ENCODE results near the gene MAPKAPK5. TPM values are rescaled to one million over a fixed set of nuclear protein-coding genes. Genes with fewer than 3 reads are reported as not detected.

The MAPKAPK5 gene
- total RNA-seq, 1 donor from 2014 or later: 41.4 TPM

DNA sequence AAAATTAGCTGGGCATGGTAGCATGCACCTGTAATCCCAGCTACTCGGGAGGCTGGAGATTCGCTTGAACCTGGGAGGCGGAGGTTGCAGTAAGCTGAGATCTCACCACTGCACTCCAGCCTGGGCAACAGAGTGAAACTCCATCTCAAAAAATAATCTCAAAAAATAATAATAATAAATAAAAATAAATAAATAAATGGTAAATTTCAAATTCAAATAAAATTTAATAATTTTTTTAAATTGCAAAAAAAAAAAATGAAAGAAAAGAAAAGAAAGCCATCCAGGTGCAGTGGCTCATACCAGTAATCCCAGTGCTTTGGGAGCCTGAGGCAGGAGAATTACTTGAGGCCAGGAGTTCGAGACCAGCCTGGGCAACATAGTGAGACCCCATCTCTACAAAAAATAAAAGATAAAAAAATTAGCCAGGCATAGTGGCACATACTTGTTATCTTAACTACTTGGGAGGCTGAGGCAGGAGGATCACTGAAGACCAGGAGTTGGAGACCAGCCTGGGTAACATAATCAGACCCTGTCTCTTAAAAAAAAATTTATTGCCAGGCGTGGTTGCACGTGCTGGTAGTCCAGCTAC lies 38.9 kb upstream of the MAPKAPK5 start:
- Mint-ChIP-seq H3K9me3 (ENCODE audit: unreplicated experiment) (no peaks in the 10 kb centered on the region), H3K36me3 (ENCODE audit: unreplicated experiment) (peaks cover 26% of the 10 kb centered on the region)
- TF ChIP-seq, protein P1, sequence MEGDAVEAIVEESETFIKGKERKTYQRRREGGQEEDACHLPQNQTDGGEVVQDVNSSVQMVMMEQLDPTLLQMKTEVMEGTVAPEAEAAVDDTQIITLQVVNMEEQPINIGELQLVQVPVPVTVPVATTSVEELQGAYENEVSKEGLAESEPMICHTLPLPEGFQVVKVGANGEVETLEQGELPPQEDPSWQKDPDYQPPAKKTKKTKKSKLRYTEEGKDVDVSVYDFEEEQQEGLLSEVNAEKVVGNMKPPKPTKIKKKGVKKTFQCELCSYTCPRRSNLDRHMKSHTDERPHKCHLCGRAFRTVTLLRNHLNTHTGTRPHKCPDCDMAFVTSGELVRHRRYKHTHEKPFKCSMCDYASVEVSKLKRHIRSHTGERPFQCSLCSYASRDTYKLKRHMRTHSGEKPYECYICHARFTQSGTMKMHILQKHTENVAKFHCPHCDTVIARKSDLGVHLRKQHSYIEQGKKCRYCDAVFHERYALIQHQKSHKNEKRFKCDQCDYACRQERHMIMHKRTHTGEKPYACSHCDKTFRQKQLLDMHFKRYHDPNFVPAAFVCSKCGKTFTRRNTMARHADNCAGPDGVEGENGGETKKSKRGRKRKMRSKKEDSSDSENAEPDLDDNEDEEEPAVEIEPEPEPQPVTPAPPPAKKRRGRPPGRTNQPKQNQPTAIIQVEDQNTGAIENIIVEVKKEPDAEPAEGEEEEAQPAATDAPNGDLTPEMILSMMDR (IDR thresholded peaks at IDR 0.05): no peak

DNA sequence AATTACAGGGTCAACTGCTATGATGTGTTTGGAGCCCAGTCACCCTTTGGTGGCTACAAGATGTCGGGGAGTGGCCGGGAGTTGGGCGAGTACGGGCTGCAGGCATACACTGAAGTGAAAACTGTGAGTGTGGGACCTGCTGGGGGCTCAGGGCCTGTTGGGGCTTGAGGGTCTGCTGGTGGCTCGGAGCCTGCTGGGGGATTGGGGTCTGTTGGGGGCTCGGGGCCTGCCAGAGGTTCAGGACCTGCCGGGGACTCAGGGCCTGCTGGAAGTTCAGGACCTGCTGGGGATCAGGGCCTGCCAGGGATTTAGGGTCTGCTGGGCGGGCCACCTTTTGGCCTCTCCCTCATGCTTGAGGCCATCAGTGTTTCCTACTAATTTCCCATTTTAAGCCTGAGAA lies 38.2 kb upstream of the MAPKAPK5 start:
- no peak for DNase-seq (ENCODE audit: extremely low spot score, unreplicated experiment)
- Mint-ChIP-seq H3K27me3 (ENCODE audit: unreplicated experiment) (no peaks in the 10 kb centered on the region), H3K27ac (ENCODE audit: unreplicated experiment) (no peak overlapping the region), H3K9me3 (ENCODE audit: unreplicated experiment) (no peaks in the 10 kb centered on the region), H3K36me3 (ENCODE audit: unreplicated experiment) (peaks cover 28% of the 10 kb centered on the region), H3K4me1 (ENCODE audit: unreplicated experiment) (no peaks in the 10 kb centered on the region), H3K4me3 (ENCODE audit: unreplicated experiment) (no peak overlapping the region)
- TF ChIP-seq, protein P1 (IDR thresholded peaks at IDR 0.05): no peak

More for the DNA sequence above, 38.9 kb upstream of the MAPKAPK5 start:
- Mint-ChIP-seq H3K27ac (ENCODE audit: unreplicated experiment) (no peak overlapping the region), H3K4me1 (ENCODE audit: unreplicated experiment) (no peaks in the 10 kb centered on the region), H3K4me3 (ENCODE audit: unreplicated experiment) (no peak overlapping the region), H3K27me3 (ENCODE audit: unreplicated experiment) (no peaks in the 10 kb centered on the region)
- DNase-seq (ENCODE audit: extremely low spot score, unreplicated experiment): no peak

DNA sequence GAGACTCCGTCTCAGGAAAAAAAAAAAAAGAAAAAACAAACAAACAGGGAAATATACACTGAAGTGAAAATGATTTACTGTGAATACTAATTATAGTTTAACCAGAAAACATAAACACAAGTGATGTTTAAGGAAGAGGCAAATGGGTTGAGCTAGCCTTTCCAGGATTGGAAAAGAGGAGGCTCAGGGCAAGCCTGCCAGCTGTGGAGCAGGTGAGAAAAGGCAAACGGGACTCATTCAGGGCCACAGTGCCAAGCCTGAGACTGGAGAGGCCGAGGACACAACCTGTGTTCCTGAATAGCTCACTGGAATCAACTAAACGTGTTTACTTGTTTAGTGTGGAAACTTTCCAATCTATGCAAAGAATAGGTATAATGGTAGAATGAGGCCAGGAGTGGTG lies 35.7 kb upstream of the MAPKAPK5 start:
- Mint-ChIP-seq H3K4me3 (ENCODE audit: unreplicated experiment) (no peak overlapping the region), H3K27me3 (ENCODE audit: unreplicated experiment) (no peaks in the 10 kb centered on the region), H3K27ac (ENCODE audit: unreplicated experiment) (no peak overlapping the region), H3K36me3 (ENCODE audit: unreplicated experiment) (peaks cover 25% of the 10 kb centered on the region), H3K9me3 (ENCODE audit: unreplicated experiment) (no peaks in the 10 kb centered on the region), H3K4me1 (ENCODE audit: unreplicated experiment) (no peaks in the 10 kb centered on the region)
- TF ChIP-seq, protein P1 (IDR thresholded peaks at IDR 0.05): no peak
- no peak for DNase-seq (ENCODE audit: extremely low spot score, unreplicated experiment)

GRCh38 chr12:111807232-111807631 lies 34.8 kb upstream of the MAPKAPK5 start:
- DNase-seq (ENCODE audit: extremely low spot score, unreplicated experiment): no peak
- no peak overlapping the region for H3K4me3 Mint-ChIP-seq (ENCODE audit: unreplicated experiment)
- peaks cover 26% of the 10 kb centered on the region for H3K36me3 Mint-ChIP-seq (ENCODE audit: unreplicated experiment)
- no peaks in the 10 kb centered on the region for H3K4me1 Mint-ChIP-seq (ENCODE audit: unreplicated experiment)
- H3K27ac Mint-ChIP-seq (ENCODE audit: unreplicated experiment): no peak overlapping the region
- H3K27me3 Mint-ChIP-seq (ENCODE audit: unreplicated experiment): no peaks in the 10 kb centered on the region
- H3K9me3 Mint-ChIP-seq (ENCODE audit: unreplicated experiment): no peaks in the 10 kb centered on the region
- TF ChIP-seq, protein P1 (IDR thresholded peaks at IDR 0.05): no peak

GRCh38 chr12:111812881-111813741 lies 28.9 kb upstream of the MAPKAPK5 start:
- peaks cover 5% of the 10 kb centered on the region for H3K4me1 Mint-ChIP-seq (ENCODE audit: unreplicated experiment)
- TF ChIP-seq, protein P1 (IDR thresholded peaks at IDR 0.05): peak; percentile 84
- no peak overlapping the region for H3K27ac Mint-ChIP-seq (ENCODE audit: unreplicated experiment)
- H3K4me3 Mint-ChIP-seq (ENCODE audit: unreplicated experiment): no peak overlapping the region
- peaks cover 5% of the 10 kb centered on the region for H3K27me3 Mint-ChIP-seq (ENCODE audit: unreplicated experiment)
- peaks cover 19% of the 10 kb centered on the region for H3K36me3 Mint-ChIP-seq (ENCODE audit: unreplicated experiment)
- DNase-seq (ENCODE audit: extremely low spot score, unreplicated experiment): no peak
- no peaks in the 10 kb centered on the region for H3K9me3 Mint-ChIP-seq (ENCODE audit: unreplicated experiment)
